A673 (cell line): ENCODE results near the gene FAM169A. TPM values are rescaled to one million over a fixed set of nuclear protein-coding genes. Genes with fewer than 3 reads are reported as not detected.

Experiments used
- BruUV-seq: library from RNA; stranded (reverse); fragments of 400-500 nt; replicated peaks from 2 replicates; lab custom pipeline; 2021; lab: Mats Ljungman, UMichigan
- CTCF ChIA-PET: fragments of 300-600 bp; sonication (Branson Sonifier 250); formaldehyde crosslinking; loops from one replicate; lab custom pipeline; 2022; ENCODE audit warnings: antibody characterized with exemption; lab: Charles Lee
- POLR2A ChIA-PET: fragments of 300-600 bp; sonication (Branson Sonifier 250); formaldehyde crosslinking; loops from one replicate; lab custom pipeline; 2022; ENCODE audit warnings: antibody characterized with exemption; ENCODE audit not compliant: low non-redundant PET; lab: Charles Lee
- DNase-seq: peaks from one replicate; pipeline ENCODE4 v3.0.0-alpha.2; 2015; ENCODE audit warnings: low spot score
- H3K27ac ChIP-seq: fragments of 200-600 bp; sonication (generic); 2 replicates; pipeline ENCODE4 v1.5.1; 2016; ENCODE audit warnings: mixed run types, low read depth, mild to moderate bottlenecking, mixed read lengths, antibody characterized with exemption, low read length; ENCODE audit not compliant: poor library complexity, severe bottlenecking
- H3K27me3 ChIP-seq: fragments of 200-600 bp; sonication (generic); replicated peaks from 2 replicates; pipeline ENCODE4 v1.6.1; 2017; ENCODE audit warnings: mixed run types, low read depth, mild to moderate bottlenecking, mixed read lengths, antibody characterized with exemption, low read length; ENCODE audit not compliant: insufficient read depth, poor library complexity
- H3K36me3 ChIP-seq: fragments of 200-600 bp; sonication (generic); 2 replicates; pipeline ENCODE4 v1.6.1; 2016; ENCODE audit warnings: mixed run types, mild to moderate bottlenecking, mixed read lengths, antibody characterized with exemption, low read length; ENCODE audit not compliant: insufficient read depth, poor library complexity, severe bottlenecking
- H3K4me1 ChIP-seq: fragments of 200-600 bp; sonication (generic); 2 replicates; pipeline ENCODE4 v1.6.1; 2017; ENCODE audit warnings: mixed run types, mild to moderate bottlenecking, mixed read lengths, antibody characterized with exemption, low read length; ENCODE audit not compliant: insufficient read depth, poor library complexity, severe bottlenecking
- H3K4me3 ChIP-seq: fragments of 200-600 bp; sonication (generic); 2 replicates; pipeline ENCODE4 v1.5.1; 2016; ENCODE audit warnings: low read depth, mixed run types, mild to moderate bottlenecking, mixed read lengths, low read length; ENCODE audit not compliant: poor library complexity, severe bottlenecking
- H3K9me3 ChIP-seq: fragments of 200-600 bp; sonication (generic); 2 replicates; pipeline ENCODE4 v1.6.1; 2016; ENCODE audit warnings: mixed run types, low read depth, mild to moderate bottlenecking, mixed read lengths, antibody characterized with exemption, low read length; ENCODE audit not compliant: poor library complexity, severe bottlenecking
- EZH2 ChIP-seq: fragments of 200-600 bp; sonication (generic); IDR thresholded peaks from 2 replicates; pipeline ENCODE4 v1.6.1; 2017; ENCODE audit warnings: borderline replicate concordance, low read depth, mild to moderate bottlenecking, mixed read lengths, antibody characterized with exemption, low read length; ENCODE audit not compliant: poor library complexity, severe bottlenecking
- intact Hi-C: fragments of 100-400 bp; cut with micrococcal nuclease; formaldehyde crosslinking; loops from one replicate; pipeline ENCODE4 v1.10.0; 2022; ENCODE audit not compliant: unreplicated experiment
- total RNA-seq: library from RNA; stranded (reverse); gene quantifications from 2 replicates; pipeline ENCODE4 v1.2.3, GENCODE V29; 2021
- TF ChIP-seq, protein P1 (sequence below): fragments of 300-800, 200-600 bp; sonication (generic); conservative IDR thresholded peaks from 2 replicates; pipeline ENCODE4 v1.5.1; 2017; ENCODE audit warnings: low read depth, mild to moderate bottlenecking, antibody characterized with exemption, low read length, moderate library complexity, mixed read lengths

FAM169A gene
- total RNA-seq, 1 experiment from 2014 or later, result 10.5 TPM

- no peak for DNase-seq
- Histone ChIP-seq H3K36me3 (no peaks in the 10 kb centered on the region), H3K27ac (no peak overlapping the region), H3K4me3 (no peak overlapping the region), H3K27me3 (no peaks in the 10 kb centered on the region), H3K4me1 (no peaks in the 10 kb centered on the region), H3K9me3 (no peaks in the 10 kb centered on the region)
- POLR2A ChIA-PET, result interaction anchor here (0.7 kb wide), 1 partner anchor 72 kb away, joined by 3 read pairs; the partner anchor contains the start of gene GFM2
- CTCF ChIA-PET, result no interaction called here
- intact Hi-C loops, result no loop called here
- TF ChIP-seq, protein P1, sequence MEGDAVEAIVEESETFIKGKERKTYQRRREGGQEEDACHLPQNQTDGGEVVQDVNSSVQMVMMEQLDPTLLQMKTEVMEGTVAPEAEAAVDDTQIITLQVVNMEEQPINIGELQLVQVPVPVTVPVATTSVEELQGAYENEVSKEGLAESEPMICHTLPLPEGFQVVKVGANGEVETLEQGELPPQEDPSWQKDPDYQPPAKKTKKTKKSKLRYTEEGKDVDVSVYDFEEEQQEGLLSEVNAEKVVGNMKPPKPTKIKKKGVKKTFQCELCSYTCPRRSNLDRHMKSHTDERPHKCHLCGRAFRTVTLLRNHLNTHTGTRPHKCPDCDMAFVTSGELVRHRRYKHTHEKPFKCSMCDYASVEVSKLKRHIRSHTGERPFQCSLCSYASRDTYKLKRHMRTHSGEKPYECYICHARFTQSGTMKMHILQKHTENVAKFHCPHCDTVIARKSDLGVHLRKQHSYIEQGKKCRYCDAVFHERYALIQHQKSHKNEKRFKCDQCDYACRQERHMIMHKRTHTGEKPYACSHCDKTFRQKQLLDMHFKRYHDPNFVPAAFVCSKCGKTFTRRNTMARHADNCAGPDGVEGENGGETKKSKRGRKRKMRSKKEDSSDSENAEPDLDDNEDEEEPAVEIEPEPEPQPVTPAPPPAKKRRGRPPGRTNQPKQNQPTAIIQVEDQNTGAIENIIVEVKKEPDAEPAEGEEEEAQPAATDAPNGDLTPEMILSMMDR, result no peak
- TF ChIP-seq EZH2, result no peak
- BruUV-seq, result no TSS peak
These were observed 27.0 kb downstream of the FAM169A start for GRCh38 chr5:74839229-74839628.

DNA sequence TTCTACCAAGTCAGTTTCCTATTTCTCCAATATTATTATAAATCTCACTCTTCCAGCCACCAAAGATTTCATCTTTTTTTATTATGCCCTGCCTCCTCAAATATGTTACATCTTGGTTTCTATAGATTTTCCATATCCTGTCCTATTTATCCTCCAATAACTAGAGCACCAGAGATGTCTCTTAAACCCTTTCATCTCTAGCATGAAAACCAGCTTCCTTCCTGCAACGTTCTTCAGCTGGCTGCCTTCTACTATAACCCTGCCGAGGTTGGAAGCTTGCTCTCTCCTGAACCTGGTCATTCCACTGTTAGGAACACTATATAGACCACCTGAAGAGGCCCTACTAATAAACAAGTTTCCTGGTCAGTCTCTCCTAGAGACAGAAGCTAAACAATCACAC is 27.9 kb downstream of the FAM169A start:
- no peak overlapping the region for H3K27ac ChIP-seq
- no TSS peak for BruUV-seq
- no peaks in the 10 kb centered on the region for H3K36me3 ChIP-seq
- TF ChIP-seq, protein P1, result no peak
- TF ChIP-seq EZH2, result no peak
- no peaks in the 10 kb centered on the region for H3K27me3 ChIP-seq
- ChIA-PET POLR2A (no interaction called here), CTCF (no interaction called here)
- no peak overlapping the region for H3K4me3 ChIP-seq
- intact Hi-C loops, result no loop called here
- H3K4me1 ChIP-seq, result no peaks in the 10 kb centered on the region
- no peaks in the 10 kb centered on the region for H3K9me3 ChIP-seq
- no peak for DNase-seq

- no peak for DNase-seq
- ChIA-PET POLR2A (no interaction called here), CTCF (no interaction called here)
- intact Hi-C loops, result no loop called here
- Histone ChIP-seq H3K9me3 (no peaks in the 10 kb centered on the region), H3K27ac (no peak overlapping the region), H3K27me3 (no peaks in the 10 kb centered on the region), H3K36me3 (no peaks in the 10 kb centered on the region), H3K4me3 (no peak overlapping the region), H3K4me1 (no peaks in the 10 kb centered on the region)
- no peak for TF ChIP-seq EZH2
- TF ChIP-seq, protein P1, result no peak
- no TSS peak for BruUV-seq
These were observed 29.1 kb downstream of the FAM169A start for GRCh38 chr5:74837115-74837514.
